Stimulated activated CD4-positive, alpha-beta T cell treated with anti-CD3 and anti-CD28 coated beads, Interleukin-4, amount 100 ng/mL, for 24 hours (primary cell): Measurements from ENCODE around the gene FCN2.

Source experiments
- DNase-seq: peaks from one replicate; pipeline ENCODE4 v3.0.0-alpha.2; 2020

Gene FCN2

GRCh38 chr9:134913041-134913712 lies 32.6 kb downstream of the FCN2 start:
- no peak for DNase-seq

GRCh38 chr9:134913713-134914500 lies 33.3 kb downstream of the FCN2 start:
- DNase-seq, result no peak

GRCh38 chr9:134914501-134914834 lies 33.9 kb downstream of the FCN2 start:
- no peak for DNase-seq

- no peak for DNase-seq
Observed at GRCh38 chr9:134915046-134915985, 34.7 kb downstream of the FCN2 start.

- DNase-seq, result no peak
Observed at GRCh38 chr9:134916161-134916665, 35.6 kb downstream of the FCN2 start.

GRCh38 chr9:134917431-134918373 lies 37.1 kb downstream of the FCN2 start, which contains the start of gene FCN1:
TSS of gene FCN1 (minus strand) at chr9:134917912. CDS start at chr9:134917871, 41 bp downstream.
- DNase-seq, result no peak

GRCh38 chr9:134918646-134919045 lies 38.0 kb downstream of the FCN2 start:
- no peak for DNase-seq

- DNase-seq, result no peak
Observed at GRCh38 chr9:134919303-134919702, 38.7 kb downstream of the FCN2 start.

GRCh38 chr9:134922066-134922931 lies 41.7 kb downstream of the FCN2 start:
- no peak for DNase-seq

GRCh38 chr9:134922932-134923240 lies 42.3 kb downstream of the FCN2 start:
- DNase-seq, result no peak

GRCh38 chr9:134923466-134923865 lies 42.9 kb downstream of the FCN2 start:
- no peak for DNase-seq

- DNase-seq, result no peak
Observed at GRCh38 chr9:134925011-134925511, 44.5 kb downstream of the FCN2 start.

- DNase-seq, result no peak
Observed at GRCh38 chr9:134928436-134929192, 48.0 kb downstream of the FCN2 start.

- no peak for DNase-seq
Observed at GRCh38 chr9:134929193-134930158, 48.9 kb downstream of the FCN2 start.

- DNase-seq, result no peak
Observed at GRCh38 chr9:134930398-134930797, 49.8 kb downstream of the FCN2 start.

GRCh38 chr9:134932171-134932570 lies 51.6 kb downstream of the FCN2 start:
- no peak for DNase-seq

- DNase-seq, result no peak
Observed at GRCh38 chr9:134932606-134933005, 52.0 kb downstream of the FCN2 start.

- DNase-seq, result no peak
Observed at GRCh38 chr9:134933076-134933659, 52.6 kb downstream of the FCN2 start.
